A549 treated with ZK216348 at 1 μM for 4 hours (cell line): ENCODE data around the gene SLC2A4RG. TPM values are rescaled to one million over a fixed set of nuclear protein-coding genes. Genes with fewer than 3 reads are reported as not detected.

Experiments
- total RNA-seq: library from RNA; stranded (reverse); fragments of 200-300 nt; extraction: Qiagen RNA extraction; gene quantifications from 5 replicates; pipeline ENCODE4 v1.2.3, GENCODE V29; 2022; ENCODE audit warnings: low read depth

The SLC2A4RG gene, protein sequence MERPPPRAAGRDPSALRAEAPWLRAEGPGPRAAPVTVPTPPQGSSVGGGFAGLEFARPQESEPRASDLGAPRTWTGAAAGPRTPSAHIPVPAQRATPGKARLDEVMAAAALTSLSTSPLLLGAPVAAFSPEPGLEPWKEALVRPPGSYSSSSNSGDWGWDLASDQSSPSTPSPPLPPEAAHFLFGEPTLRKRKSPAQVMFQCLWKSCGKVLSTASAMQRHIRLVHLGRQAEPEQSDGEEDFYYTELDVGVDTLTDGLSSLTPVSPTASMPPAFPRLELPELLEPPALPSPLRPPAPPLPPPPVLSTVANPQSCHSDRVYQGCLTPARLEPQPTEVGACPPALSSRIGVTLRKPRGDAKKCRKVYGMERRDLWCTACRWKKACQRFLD
- 51.4 to 112 TPM (median 99.3 TPM) in 5 replicates for total RNA-seq

DNA sequence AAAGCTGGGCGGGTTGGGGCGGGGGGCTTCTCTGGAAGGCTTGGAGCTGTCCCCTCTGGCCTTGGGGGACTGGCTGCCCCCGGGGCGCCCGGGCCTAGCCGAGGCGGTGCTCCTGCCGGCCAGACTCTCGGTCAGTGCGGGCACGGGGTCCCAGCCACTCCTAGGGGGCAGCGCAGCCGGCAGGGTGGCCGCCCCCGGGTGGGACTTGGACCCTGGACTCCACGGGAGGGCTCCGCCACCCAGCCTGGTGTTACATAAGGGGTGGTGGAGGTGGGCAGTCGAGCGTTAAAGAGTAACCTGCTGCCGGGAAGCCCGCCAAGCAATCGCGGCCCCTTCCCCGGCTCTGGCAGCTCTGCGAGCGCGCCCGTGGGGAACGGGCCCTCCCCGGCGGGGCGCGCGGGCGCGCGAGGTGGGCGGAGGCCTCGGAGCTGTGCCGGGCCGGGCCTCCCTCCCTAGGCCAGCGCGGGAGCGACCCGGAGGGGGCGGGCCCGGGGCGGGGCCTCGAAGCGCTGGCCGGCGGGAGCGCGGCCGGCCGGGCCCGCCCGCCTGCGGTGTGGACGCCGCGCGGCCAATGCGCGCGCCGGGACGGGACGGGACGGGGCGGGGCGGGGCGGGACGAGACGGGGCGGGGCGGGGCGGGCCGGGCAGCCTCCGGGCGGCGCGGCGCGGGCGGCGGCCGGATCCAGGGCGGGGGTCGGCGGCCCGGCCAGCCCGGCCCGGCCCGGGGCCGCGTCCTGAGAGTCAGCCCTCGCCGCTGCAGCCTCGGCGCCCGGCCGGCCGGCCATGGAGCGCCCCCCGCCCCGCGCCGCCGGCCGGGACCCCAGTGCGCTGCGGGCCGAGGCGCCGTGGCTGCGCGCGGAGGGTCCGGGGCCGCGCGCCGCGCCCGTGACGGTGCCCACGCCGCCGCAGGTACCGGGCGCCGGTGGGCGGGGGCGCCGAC is at the start of gene SLC2A4RG:
SLC2A4RG (plus strand) TSS at position 647 of the 940 bp plus-strand sequence; CDS start at position 784, 137 bp downstream.

DNA sequence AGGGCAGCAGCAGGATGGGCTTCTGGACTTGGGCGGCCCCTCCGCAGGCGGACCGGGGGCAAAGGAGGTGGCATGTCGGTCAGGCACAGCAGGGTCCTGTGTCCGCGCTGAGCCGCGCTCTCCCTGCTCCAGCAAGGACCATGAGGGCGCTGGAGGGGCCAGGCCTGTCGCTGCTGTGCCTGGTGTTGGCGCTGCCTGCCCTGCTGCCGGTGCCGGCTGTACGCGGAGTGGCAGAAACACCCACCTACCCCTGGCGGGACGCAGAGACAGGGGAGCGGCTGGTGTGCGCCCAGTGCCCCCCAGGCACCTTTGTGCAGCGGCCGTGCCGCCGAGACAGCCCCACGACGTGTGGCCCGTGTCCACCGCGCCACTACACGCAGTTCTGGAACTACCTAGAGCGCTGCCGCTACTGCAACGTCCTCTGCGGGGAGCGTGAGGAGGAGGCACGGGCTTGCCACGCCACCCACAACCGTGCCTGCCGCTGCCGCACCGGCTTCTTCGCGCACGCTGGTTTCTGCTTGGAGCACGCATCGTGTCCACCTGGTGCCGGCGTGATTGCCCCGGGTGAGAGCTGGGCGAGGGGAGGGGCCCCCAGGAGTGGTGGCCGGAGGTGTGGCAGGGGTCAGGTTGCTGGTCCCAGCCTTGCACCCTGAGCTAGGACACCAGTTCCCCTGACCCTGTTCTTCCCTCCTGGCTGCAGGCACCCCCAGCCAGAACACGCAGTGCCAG is 42.8 kb upstream of the SLC2A4RG start, which contains the start of gene TNFRSF6B:
TNFRSF6B (plus strand) TSS at position 25 of the 729 bp plus-strand sequence; CDS start at position 141, 116 bp downstream.

DNA sequence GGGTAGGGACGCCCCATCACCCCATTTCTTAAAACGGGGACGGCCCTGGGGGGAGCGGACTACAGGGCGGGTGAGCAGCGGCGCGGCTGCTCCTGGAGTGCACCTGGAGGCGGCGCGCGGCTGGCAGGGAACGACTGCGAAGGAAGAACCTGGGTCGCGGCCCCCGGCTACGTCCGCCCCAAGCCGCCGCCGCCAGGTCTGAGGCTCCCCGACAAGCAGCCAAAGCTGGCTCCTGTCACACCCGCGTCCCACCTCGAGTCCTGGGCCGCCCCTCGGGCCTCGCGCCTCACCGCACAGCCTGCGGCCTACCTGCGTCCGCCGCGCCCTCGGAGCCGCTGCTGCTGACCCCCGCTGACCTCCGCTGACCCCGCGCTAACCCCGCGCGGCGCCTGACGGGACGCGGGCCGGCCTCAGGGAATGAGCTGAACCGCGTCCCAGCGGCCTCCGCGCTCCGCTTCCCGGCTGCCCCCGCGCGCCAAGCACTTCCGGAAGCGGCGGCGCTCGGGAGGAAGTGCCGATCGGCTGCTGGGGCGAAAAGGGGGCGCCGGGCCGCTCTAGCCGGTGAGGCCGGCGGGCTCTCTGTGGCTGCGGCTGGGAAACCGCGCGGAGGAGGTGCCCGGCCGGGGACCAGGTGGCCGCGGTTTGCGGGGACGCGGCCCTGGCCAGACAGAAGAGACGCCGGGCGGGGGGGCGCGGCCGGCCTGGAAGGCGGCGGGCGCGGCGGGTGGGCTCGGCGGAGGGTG is 31.8 kb upstream of the SLC2A4RG start, which contains the start of the genes ARFRP1 and ZGPAT:
ARFRP1 (minus strand) TSS at position 419 of the 743 bp plus-strand sequence. CDS start 885 bp downstream, outside the sequence.
ZGPAT (plus strand) TSS at position 482 of the 743 bp plus-strand sequence. CDS start 542 bp downstream, outside the sequence.

DNA sequence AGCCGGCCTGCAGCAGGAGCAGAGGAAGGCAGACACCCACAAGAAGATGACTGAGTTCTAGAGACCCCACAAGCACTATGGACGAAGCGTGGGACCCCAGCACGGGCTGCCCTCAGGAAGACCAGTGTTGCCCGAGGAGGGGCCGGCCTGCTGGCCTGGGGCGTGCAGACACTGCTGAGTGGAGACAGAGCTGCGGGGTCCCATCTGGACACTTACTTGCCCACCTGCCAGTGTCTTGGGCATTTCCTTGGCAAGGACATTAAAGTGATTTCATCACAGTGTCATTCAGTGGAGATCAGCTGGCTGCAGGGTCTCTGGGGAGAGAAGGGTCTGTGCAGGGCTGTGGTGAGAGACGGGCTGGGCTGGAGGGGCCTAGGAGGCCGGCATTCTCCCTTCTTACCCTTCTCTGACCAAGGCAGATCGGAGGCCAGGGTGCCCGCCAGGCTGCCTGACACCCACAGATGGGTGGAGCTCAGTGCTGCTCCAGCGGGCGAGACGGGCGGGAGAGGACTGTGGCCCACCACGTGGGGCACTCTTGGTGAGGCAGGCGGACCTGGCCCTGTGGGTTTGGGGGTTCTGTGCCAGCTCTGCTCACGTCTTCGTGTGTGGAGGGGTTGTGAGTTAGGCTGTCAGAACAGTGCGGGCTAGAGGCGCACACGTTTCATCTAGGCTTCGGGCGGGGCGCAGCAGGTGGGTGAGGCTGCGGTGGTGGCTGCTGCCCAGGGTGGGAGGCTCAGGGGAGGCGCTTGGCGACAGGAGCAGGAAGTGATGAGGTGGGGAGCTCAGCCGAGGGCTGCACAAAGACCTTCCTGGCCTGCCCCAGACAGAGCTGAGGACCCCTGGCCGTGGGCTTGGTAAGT is 3.5 kb upstream of the SLC2A4RG start, which contains the start of gene LIME1:
LIME1 (plus strand) TSS at position 806 of the 860 bp plus-strand sequence. CDS start 886 bp downstream, outside the sequence.

Other genes starting within 250 kb of the SLC2A4RG start
- gene EEF1A2, start 240.7 kb upstream of the SLC2A4RG start, total RNA-seq, result 112 to 179 TPM (median 154 TPM) in 5 replicates
- 267 to 353 TPM (median 326 TPM) in 5 replicates for gene PPDPF, start 219.0 kb upstream of the SLC2A4RG start, total RNA-seq
- gene PTK6, start 202.4 kb upstream of the SLC2A4RG start, total RNA-seq, result 2.4 to 4.1 TPM (median 3.6 TPM) in 5 replicates
- 0.18 to 0.22 TPM in 2 of 5 replicates, not detected in the others for gene SRMS, start 192.0 kb upstream of the SLC2A4RG start, total RNA-seq
- 0.09 to 0.42 TPM (median 0.22 TPM) in 4 of 5 replicates, not detected in the other for gene FNDC11, start 185.6 kb upstream of the SLC2A4RG start, total RNA-seq
- gene HELZ2, start 165.5 kb upstream of the SLC2A4RG start, total RNA-seq, result 9.6 to 20.8 TPM (median 14.8 TPM) in 5 replicates
- 6.7 to 11.3 TPM (median 10.8 TPM) in 5 replicates for gene GMEB2, start 112.7 kb upstream of the SLC2A4RG start, total RNA-seq
- 5.8 to 10.6 TPM (median 10.1 TPM) in 5 replicates for gene STMN3, start 86.4 kb upstream of the SLC2A4RG start, total RNA-seq
- 2.7 to 9.2 TPM (median 7.3 TPM) in 5 replicates for gene RTEL1, start 81.5 kb upstream of the SLC2A4RG start, total RNA-seq
- 0.33 to 1.4 TPM (median 0.86 TPM) in 5 replicates for gene TNFRSF6B, start 43.1 kb upstream of the SLC2A4RG start, total RNA-seq
- 21.8 to 43.0 TPM (median 37.6 TPM) in 5 replicates for gene ARFRP1, start 31.8 kb upstream of the SLC2A4RG start, total RNA-seq
- gene ZGPAT, start 31.7 kb upstream of the SLC2A4RG start, total RNA-seq, result 17.8 to 32.7 TPM (median 28.5 TPM) in 5 replicates
- gene LIME1, start 3.1 kb upstream of the SLC2A4RG start, total RNA-seq, result 2.5 to 13.1 TPM (median 10.7 TPM) in 5 replicates
- gene ZBTB46, start 91.5 kb downstream of the SLC2A4RG start, total RNA-seq, result 0.42 to 1.1 TPM (median 0.88 TPM) in 5 replicates
- gene ABHD16B, start 121.7 kb downstream of the SLC2A4RG start, total RNA-seq, result not detected in 5 replicates
- gene TPD52L2, start 125.5 kb downstream of the SLC2A4RG start, total RNA-seq, result 119 to 139 TPM (median 129 TPM) in 5 replicates
- 18.7 to 32.7 TPM (median 30.2 TPM) in 5 replicates for gene DNAJC5, start 155.3 kb downstream of the SLC2A4RG start, total RNA-seq
- 18.2 to 41.0 TPM (median 34.4 TPM) in 5 replicates for gene UCKL1, start 216.6 kb downstream of the SLC2A4RG start, total RNA-seq
- gene ZNF512B, start 230.2 kb downstream of the SLC2A4RG start, total RNA-seq, result 7.3 to 14.2 TPM (median 13.0 TPM) in 5 replicates
- gene SAMD10, start 239.9 kb downstream of the SLC2A4RG start, total RNA-seq, result not detected in 5 replicates
- 44.5 to 60.4 TPM (median 57.8 TPM) in 5 replicates for gene PRPF6, start 241.4 kb downstream of the SLC2A4RG start, total RNA-seq